ENCODE measurements around the gene MLF1.

- TF ChIP-seq EZH2 (IDR thresholded peaks at IDR 0.05; ENCODE audit: insufficient read depth, poor library complexity, severe bottlenecking) (no peak), EZH2phosphoT487 (IDR thresholded peaks at IDR 0.05; ENCODE audit: insufficient read depth, low read depth) (no peak)
Measured at GRCh38 chr3:158573714-158574113, 2.7 kb downstream of the MLF1 start.

All from GM23248 (cell line).